K562 treated with DMSO at 1 percent for 12 hours (cell line): ENCODE data around the gene PPP1R13L. TPM values are rescaled to one million over a fixed set of nuclear protein-coding genes. Genes with fewer than 3 reads are reported as not detected.

Experiments
- total RNA-seq: library from RNA; unstranded; fragments of 300-600 nt; gene quantifications from 2 replicates; pipeline ENCODE4 v1.2.3, GENCODE V29; 2022; ENCODE audit not compliant: insufficient read depth

Gene PPP1R13L, protein sequence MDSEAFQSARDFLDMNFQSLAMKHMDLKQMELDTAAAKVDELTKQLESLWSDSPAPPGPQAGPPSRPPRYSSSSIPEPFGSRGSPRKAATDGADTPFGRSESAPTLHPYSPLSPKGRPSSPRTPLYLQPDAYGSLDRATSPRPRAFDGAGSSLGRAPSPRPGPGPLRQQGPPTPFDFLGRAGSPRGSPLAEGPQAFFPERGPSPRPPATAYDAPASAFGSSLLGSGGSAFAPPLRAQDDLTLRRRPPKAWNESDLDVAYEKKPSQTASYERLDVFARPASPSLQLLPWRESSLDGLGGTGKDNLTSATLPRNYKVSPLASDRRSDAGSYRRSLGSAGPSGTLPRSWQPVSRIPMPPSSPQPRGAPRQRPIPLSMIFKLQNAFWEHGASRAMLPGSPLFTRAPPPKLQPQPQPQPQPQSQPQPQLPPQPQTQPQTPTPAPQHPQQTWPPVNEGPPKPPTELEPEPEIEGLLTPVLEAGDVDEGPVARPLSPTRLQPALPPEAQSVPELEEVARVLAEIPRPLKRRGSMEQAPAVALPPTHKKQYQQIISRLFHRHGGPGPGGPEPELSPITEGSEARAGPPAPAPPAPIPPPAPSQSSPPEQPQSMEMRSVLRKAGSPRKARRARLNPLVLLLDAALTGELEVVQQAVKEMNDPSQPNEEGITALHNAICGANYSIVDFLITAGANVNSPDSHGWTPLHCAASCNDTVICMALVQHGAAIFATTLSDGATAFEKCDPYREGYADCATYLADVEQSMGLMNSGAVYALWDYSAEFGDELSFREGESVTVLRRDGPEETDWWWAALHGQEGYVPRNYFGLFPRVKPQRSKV
- 14.7 and 18.9 TPM in 2 replicates for total RNA-seq

DNA sequence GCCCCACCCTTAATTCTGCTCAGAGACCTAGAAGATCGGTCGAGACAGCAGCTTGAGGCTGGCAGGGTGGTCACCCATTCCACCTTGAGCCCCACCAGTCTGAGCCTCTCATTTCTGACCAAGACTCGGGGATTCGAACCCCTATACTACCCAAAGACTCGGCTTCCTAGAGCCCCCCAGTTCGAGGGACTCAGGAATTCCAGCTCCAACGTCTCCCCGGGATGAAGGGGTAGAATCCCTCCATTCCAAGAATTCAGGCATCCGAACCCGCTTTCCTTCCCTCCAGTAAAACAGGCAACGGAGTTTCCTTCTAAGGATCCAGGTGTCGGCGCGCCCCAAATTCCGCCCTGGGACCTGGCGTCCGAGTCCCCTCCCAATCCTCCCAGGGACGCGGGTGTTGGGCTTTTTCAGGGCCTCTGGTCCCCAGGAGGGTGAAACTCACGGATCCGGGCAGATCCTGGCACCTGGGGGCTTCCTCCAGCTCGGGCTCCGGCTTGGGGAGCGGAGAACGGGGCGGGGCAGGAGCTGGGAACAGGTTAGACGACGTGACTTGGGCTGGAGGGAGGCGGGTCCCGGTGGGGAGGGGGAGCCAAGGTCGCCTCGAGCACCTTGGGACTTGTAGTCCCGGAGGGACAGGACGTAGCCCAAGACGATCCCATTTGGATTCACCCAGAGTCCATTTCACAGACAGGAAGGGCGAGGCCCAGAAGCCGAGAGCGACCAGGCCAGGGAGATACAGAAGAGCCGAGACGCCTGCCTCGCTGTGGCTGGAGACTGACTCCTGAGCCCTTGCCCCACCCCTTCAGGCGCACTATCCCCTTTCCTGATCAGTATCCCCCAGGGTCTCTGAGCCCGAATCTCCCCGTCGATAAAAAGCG lies at the start of gene PPP1R13L:
Gene PPP1R13L, minus strand, starts transcription at position 513 of the 878 bp plus-strand sequence. CDS start 6,751 bp downstream, outside the sequence.

DNA sequence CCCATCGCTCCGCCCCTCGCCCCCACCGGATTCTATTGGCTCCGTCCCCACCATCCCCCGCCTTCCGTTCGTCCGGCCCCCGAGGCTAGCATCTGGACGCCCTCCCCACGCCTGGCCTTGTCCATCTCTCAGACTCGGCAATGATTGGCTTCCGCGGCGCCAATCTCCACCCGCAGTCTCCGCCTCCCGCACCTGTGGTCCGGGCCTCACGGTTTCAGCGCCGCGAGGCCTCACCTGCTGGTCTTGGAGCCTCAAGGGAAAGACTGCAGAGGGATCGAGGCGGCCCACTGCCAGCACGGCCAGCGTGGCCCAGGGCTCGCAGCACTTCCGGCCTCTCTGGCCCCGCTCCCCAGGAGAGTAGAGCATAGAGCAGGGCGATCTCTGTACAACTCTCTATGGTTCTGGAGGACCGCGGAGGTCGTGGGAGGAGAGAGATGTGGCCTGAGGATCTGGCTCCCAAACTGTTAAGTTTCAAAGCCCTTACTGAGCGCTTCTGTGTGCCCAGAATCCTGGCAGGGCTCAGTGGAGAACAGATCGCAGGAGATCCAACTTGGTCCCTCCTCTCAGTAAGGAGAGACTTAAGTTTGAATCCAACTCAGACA lies 18.8 kb upstream of the PPP1R13L start, which contains the start of gene ERCC1:
Gene ERCC1, minus strand, starts transcription at position 329 of the 602 bp plus-strand sequence. CDS start 543 bp downstream, outside the sequence.

DNA sequence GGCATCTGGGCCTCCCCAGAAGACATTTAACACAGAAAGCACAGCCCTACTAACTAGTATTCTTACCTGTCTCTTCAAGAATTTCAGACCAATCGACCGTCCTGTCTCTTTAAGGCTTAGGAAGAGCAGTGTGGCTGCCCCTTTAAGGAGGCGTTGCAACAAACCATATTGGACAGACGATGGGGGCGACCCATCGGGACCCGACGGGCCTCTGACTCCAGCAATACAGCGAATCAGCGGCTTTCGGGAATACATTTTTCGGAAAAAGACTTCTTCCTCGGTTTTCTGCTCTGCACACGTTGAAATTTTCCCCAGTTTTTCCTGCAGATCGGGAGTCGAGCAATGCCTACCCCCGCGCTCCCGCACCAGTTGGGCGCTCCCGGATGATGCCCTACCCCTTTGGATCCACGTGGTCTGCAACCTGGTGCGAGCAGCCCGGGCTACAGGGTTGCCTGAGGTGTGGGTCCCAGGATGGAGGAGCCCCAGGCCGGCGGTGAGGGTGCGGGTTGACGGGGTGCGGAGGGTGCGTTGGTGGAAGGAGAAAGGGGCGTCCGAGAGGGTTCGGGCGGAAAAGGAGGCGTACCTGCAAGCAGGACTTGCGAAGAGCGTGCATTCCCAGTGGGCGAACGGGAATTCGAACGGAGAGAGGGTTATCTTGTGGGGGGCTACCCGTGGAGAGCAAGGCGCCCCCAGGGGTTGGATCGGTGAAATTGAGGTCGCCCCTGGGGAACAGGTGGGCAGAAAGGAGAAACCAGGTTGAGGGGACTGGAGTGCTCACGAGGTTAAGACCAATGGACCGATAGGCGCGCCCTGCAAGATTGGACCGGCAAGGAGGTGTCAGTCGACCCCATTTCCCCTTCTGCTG lies 1.6 kb upstream of the PPP1R13L start, which contains the start of gene POLR1G:
Gene POLR1G, plus strand, starts transcription at position 419 of the 865 bp plus-strand sequence. Its CDS starts 53 bp downstream, at position 472.

DNA sequence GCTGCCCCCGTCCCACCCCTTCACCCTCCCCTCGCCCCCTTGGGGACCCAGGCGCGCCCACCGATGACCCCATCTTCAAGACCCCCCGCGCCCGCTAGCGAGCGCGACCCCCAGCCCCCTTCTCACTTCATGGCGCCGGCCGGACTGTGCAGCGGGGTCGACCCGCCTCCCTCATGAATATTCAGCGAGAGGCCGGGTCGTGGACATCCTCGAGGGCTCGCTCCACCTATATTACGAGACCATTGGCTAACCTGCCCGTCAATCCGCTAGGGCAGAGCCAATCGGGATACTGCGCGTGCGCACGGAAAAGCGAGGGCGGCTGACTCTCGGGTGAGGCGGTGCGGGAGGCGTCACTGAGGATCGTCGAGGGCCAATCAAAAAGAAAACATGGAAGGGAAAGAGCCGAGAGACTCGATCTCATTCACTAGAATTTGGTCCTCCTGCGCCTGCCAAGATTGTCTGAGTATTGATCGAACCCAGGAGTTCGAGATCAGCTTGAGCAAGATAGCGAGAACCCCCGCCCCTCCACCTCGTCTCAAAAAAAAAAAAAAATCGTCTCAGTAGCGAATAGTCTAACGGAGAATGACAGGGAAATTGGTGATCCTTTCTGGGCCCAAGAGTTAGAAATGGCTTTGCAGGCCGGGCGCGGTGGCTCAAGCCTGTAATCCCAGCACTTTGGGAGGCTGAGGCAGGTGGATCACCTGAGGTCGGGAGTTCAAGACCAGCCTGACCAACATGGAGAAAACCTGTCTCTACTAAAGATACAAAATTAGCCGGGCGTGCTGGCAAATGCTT lies 34.3 kb downstream of the PPP1R13L start, which contains the start of gene ERCC2:
Gene ERCC2, minus strand, starts transcription at position 164 of the 795 bp plus-strand sequence. Its CDS starts 33 bp downstream, at position 131.

DNA sequence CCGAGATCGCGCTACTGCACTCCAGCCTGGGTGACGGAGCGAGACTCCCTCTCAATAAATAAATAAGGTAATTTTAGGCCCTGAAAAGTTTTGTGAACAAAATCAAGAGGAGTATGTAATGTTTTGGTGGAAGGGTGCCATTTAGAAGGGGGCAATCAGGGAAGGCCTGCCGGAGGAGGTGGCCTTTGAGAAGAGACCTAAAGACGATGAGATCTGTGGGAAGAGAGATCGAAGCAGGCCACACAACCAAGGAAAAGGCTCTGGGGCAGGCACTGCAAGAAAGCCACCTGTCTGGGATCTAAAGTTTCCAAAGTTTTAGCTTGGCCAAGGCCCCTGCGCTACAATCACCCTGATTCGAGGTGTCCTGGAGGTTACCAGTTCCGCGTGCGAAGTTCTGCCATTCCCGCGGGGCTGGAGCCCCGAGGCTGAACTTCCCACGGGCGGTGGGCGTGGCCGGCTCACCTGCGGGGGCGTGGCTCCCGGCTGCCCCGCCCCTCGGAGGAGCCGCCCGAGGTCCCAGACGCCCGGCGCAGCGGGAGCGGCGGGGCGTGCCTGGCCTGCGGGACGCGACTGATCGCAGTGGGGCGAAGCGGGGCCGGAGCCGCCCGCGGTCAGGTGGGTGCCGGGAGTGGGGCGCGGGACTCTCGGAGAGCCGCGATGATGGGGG lies 64.5 kb downstream of the PPP1R13L start, which contains the start of gene KLC3:
Gene KLC3, plus strand, starts transcription at position 519 of the 667 bp plus-strand sequence. CDS start 4,792 bp downstream, outside the sequence.

Other genes starting within 250 kb of the PPP1R13L start
- gene NKPD1, start 244.1 kb downstream of the PPP1R13L start, total RNA-seq, result 0.25 and 0.73 TPM in 2 replicates
- 64.4 and 117 TPM in 2 replicates for gene TRAPPC6A, start 226.8 kb downstream of the PPP1R13L start, total RNA-seq
- gene BLOC1S3, start 226.3 kb downstream of the PPP1R13L start, total RNA-seq, result 25.7 and 29.9 TPM in 2 replicates
- gene EXOC3L2, start 159.7 kb downstream of the PPP1R13L start, total RNA-seq, result 16.3 and 18.8 TPM in 2 replicates
- 17.2 and 27.0 TPM in 2 replicates for gene MARK4, start 153.8 kb downstream of the PPP1R13L start, total RNA-seq
- gene CKM, start 82.2 kb downstream of the PPP1R13L start, total RNA-seq, result not detected in 2 replicates
- gene KLC3, start 64.3 kb downstream of the PPP1R13L start, total RNA-seq, result 5.4 and 5.9 TPM in 2 replicates
- 24.6 and 32.3 TPM in 2 replicates for gene ERCC2, start 34.5 kb downstream of the PPP1R13L start, total RNA-seq
- gene POLR1G, start 1.6 kb upstream of the PPP1R13L start, total RNA-seq, result 0.98 and 3.0 TPM in 2 replicates
- 55.7 and 65.2 TPM in 2 replicates for gene ERCC1, start 18.8 kb upstream of the PPP1R13L start, total RNA-seq
- 1.1 and 1.5 TPM in 2 replicates for gene FOSB, start 62.9 kb upstream of the PPP1R13L start, total RNA-seq
- gene RTN2, start 92.0 kb upstream of the PPP1R13L start, total RNA-seq, result 66.8 and 81.5 TPM in 2 replicates
- 8.9 and 12.3 TPM in 2 replicates for gene PPM1N, start 93.4 kb upstream of the PPP1R13L start, total RNA-seq
- 106 and 111 TPM in 2 replicates for gene VASP, start 102.4 kb upstream of the PPP1R13L start, total RNA-seq
- 6.0 and 15.1 TPM in 2 replicates for gene OPA3, start 179.7 kb upstream of the PPP1R13L start, total RNA-seq
- gene GPR4, start 197.1 kb upstream of the PPP1R13L start, total RNA-seq, result not detected in 2 replicates
- 46.6 and 69.9 TPM in 2 replicates for gene EML2, start 234.3 kb upstream of the PPP1R13L start, total RNA-seq